ENCODE measurements around the gene LRRC27. TPM values are rescaled to one million over a fixed set of nuclear protein-coding genes. Genes with fewer than 3 reads are reported as not detected.
A peak's percentile ranks its signal among the peaks of the same experiment; 100 is the strongest.

LRRC27 gene
- polyA plus RNA-seq, 3 donors from 2014 or later = 3.8 to 8.5 (median 8.2) TPM

GRCh38 chr10:132394201-132394811, 62.3 kb downstream of the LRRC27 start:
- H3K4me1 Mint-ChIP-seq = peaks cover 29 to 30% of the 10 kb centered on the region in 2 donors
- H3K4me3 Mint-ChIP-seq = peak overlapping the region in 4 of 5 donors; percentile 44 to 57 (median 50)
- peak overlapping the region in 5 of 6 donors; percentile 75 to 92 (median 78) for H3K27ac Mint-ChIP-seq

GRCh38 chr10:132394936-132395703, 63.1 kb downstream of the LRRC27 start:
- Mint-ChIP-seq H3K9me3 (peaks cover 0 to 1% (median 0%) of the 10 kb centered on the region in 6 donors), H3K4me1 (peaks cover 29 to 35% of the 10 kb centered on the region in 2 donors), H3K4me3 (peak overlapping the region; percentile 33 to 64 (median 48)), H3K36me3 (peaks cover 0 to 7% (median 0%) of the 10 kb centered on the region in 3 donors), H3K27me3 (ENCODE audit: low read depth in 3 of 3) (peaks cover 15 to 26% (median 22%) of the 10 kb centered on the region in 3 donors), H3K27ac (peak overlapping the region; percentile 39 to 80 (median 76))
- DNase-seq = no peak

More at GRCh38 chr10:132394201-132394811, 62.3 kb downstream of the LRRC27 start:
- no peak for DNase-seq
- Mint-ChIP-seq H3K27me3 (ENCODE audit: low read depth in 3 of 3) (peaks cover 15 to 23% (median 22%) of the 10 kb centered on the region in 3 donors), H3K36me3 (peaks cover 0 to 7% (median 0%) of the 10 kb centered on the region in 3 donors), H3K9me3 (peaks cover 0 to 1% (median 0%) of the 10 kb centered on the region in 6 donors)

GRCh38 chr10:132395704-132396493, 63.9 kb downstream of the LRRC27 start:
- peaks cover 0 to 1% (median 0%) of the 10 kb centered on the region in 6 donors for H3K9me3 Mint-ChIP-seq
- H3K4me3 Mint-ChIP-seq = peak overlapping the region in 2 of 5 donors; percentile 15 to 33
- H3K27me3 Mint-ChIP-seq (ENCODE audit: low read depth in 3 of 3) = peaks cover 15 to 26% (median 18%) of the 10 kb centered on the region in 3 donors
- peak overlapping the region in 1 of 6 donors; percentile 80 for H3K27ac Mint-ChIP-seq
- H3K4me1 Mint-ChIP-seq = peaks cover 29 to 37% of the 10 kb centered on the region in 2 donors
- no peak for DNase-seq
- H3K36me3 Mint-ChIP-seq = peaks cover 0 to 7% (median 0%) of the 10 kb centered on the region in 3 donors

- Mint-ChIP-seq H3K9me3 (peaks cover 0 to 1% (median 0%) of the 10 kb centered on the region in 6 donors), H3K4me3 (no peak overlapping the region), H3K27me3 (ENCODE audit: low read depth in 3 of 3) (peaks cover 15 to 26% (median 17%) of the 10 kb centered on the region in 3 donors), H3K27ac (no peak overlapping the region), H3K4me1 (peaks cover 29 to 37% of the 10 kb centered on the region in 2 donors), H3K36me3 (peaks cover 0 to 7% (median 0%) of the 10 kb centered on the region in 3 donors)
- DNase-seq = peak; percentile 82 to 83 (median 82)
Measured at GRCh38 chr10:132396494-132397035, 64.6 kb downstream of the LRRC27 start.

- Mint-ChIP-seq H3K9me3 (no peaks in the 10 kb centered on the region), H3K4me3 (peak within 1 kb of the TSS; percentile 83 to 94 (median 87)), H3K27me3 (ENCODE audit: low read depth in 3 of 3) (peaks cover 13 to 25% (median 14%) of the 10 kb centered on the region in 3 donors), H3K4me1 (peaks cover 25 to 35% of the 10 kb centered on the region in 2 donors), H3K36me3 (peaks cover 0 to 5% (median 0%) of the 10 kb centered on the region in 3 donors), H3K27ac (peak within 1 kb of the TSS; percentile 87 to 96 (median 93))
- peak; percentile 75 to 78 (median 77) for DNase-seq
Measured at GRCh38 chr10:132397036-132397541, 65.1 kb downstream of the LRRC27 start, which contains the start of gene PWWP2B. PWWP2B (plus strand) TSS chr10:132397200; CDS start chr10:132397227, 27 bp downstream.

GRCh38 chr10:132397671-132398565, 65.9 kb downstream of the LRRC27 start:
- Mint-ChIP-seq H3K4me3 (peak overlapping the region; percentile 83 to 94 (median 87)), H3K36me3 (no peaks in the 10 kb centered on the region), H3K27me3 (ENCODE audit: low read depth in 3 of 3) (peaks cover 6 to 19% (median 8%) of the 10 kb centered on the region in 3 donors), H3K4me1 (peaks cover 16 to 27% of the 10 kb centered on the region in 2 donors), H3K27ac (peak overlapping the region; percentile 87 to 96 (median 93)), H3K9me3 (no peaks in the 10 kb centered on the region)
- peak in 2 of 3 donors; percentile 34 to 50 for DNase-seq

- Mint-ChIP-seq H3K36me3 (no peaks in the 10 kb centered on the region), H3K4me1 (peaks cover 14 to 24% of the 10 kb centered on the region in 2 donors), H3K9me3 (no peaks in the 10 kb centered on the region), H3K4me3 (peak overlapping the region in 3 of 5 donors; percentile 44 to 89 (median 87)), H3K27me3 (ENCODE audit: low read depth in 3 of 3) (peaks cover 4 to 23% (median 10%) of the 10 kb centered on the region in 3 donors), H3K27ac (peak overlapping the region in 2 of 6 donors; percentile 64 to 74)
- no peak for DNase-seq
Measured at GRCh38 chr10:132398566-132398991, 66.6 kb downstream of the LRRC27 start.

- Mint-ChIP-seq H3K4me3 (peak overlapping the region; percentile 25 to 68 (median 47)), H3K36me3 (no peaks in the 10 kb centered on the region), H3K4me1 (peaks cover 13 to 23% of the 10 kb centered on the region in 2 donors), H3K9me3 (no peaks in the 10 kb centered on the region), H3K27ac (peak overlapping the region; percentile 30 to 74 (median 60)), H3K27me3 (ENCODE audit: low read depth in 3 of 3) (peaks cover 3 to 23% (median 10%) of the 10 kb centered on the region in 3 donors)
- DNase-seq = no peak
Measured at GRCh38 chr10:132399117-132400035, 67.4 kb downstream of the LRRC27 start.

- no peaks in the 10 kb centered on the region for H3K36me3 Mint-ChIP-seq
- DNase-seq = no peak
- no peaks in the 10 kb centered on the region for H3K9me3 Mint-ChIP-seq
- peak overlapping the region in 1 of 5 donors; percentile 68 for H3K4me3 Mint-ChIP-seq
- H3K4me1 Mint-ChIP-seq = peaks cover 13 to 22% of the 10 kb centered on the region in 2 donors
- peaks cover 2 to 16% (median 10%) of the 10 kb centered on the region in 3 donors for H3K27me3 Mint-ChIP-seq (ENCODE audit: low read depth in 3 of 3)
- H3K27ac Mint-ChIP-seq = peak overlapping the region in 5 of 6 donors; percentile 28 to 73 (median 53)
Measured at GRCh38 chr10:132400041-132400546, 68.1 kb downstream of the LRRC27 start.

GRCh38 chr10:132400547-132401151, 68.7 kb downstream of the LRRC27 start:
- Mint-ChIP-seq H3K9me3 (no peaks in the 10 kb centered on the region), H3K36me3 (peaks cover 0 to under 1% (median 0%) of the 10 kb centered on the region in 3 donors), H3K27me3 (ENCODE audit: low read depth in 3 of 3) (peaks cover 0 to 14% (median 10%) of the 10 kb centered on the region in 3 donors), H3K4me3 (no peak overlapping the region), H3K4me1 (peaks cover 13 to 20% of the 10 kb centered on the region in 2 donors), H3K27ac (peak overlapping the region in 3 of 6 donors; percentile 24 to 65 (median 49))
- DNase-seq = no peak
